ENCODE results near the gene TAS2R41.
A peak's percentile ranks its signal among the peaks of the same experiment; 100 is the strongest.
"Not testable (repeated sequence)": the region's sequence is repeated elsewhere in the genome, so short reads cannot be mapped to it uniquely, and the experiment has no call there.

The TAS2R41 gene

DNA sequence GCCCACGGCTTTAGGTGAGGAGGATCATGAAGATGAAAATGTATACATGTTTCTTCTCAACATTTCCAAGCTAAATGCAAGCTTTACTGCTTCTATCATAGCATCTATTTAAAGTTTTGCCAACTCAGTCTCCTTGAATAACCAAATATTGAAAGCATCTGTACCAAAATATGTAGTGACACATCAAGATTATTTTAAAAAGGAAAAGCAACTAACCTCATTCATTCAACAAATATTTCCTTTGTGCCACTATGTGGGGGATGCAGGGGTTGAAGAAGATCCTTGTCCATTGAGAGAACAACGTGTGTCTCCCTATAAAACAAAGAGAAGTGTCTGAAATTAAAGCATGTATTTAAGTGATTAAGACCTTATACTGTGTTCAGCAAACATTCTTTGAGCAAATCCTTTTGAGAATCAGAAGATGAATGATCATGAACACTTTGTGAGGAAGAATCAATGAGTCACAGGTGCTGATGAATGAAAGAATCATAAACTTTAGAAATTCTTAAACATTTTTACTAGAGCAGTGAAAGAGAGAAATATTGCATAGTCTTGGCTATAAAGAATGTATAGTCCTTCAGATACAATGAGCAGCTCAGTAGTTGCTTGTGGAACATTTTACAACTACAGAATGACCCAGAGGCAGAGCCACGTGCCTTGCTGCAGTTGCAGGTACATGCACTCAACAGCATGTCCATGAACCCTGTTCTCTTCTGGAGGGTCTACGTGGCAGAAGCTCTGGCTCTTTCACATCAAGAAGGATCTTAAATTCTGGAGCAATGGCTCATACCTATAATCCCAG, 20.5 kb upstream of the TAS2R41 start:
- no peak for DNase-seq (ENCODE audit: low read depth, low spot score)

DNA sequence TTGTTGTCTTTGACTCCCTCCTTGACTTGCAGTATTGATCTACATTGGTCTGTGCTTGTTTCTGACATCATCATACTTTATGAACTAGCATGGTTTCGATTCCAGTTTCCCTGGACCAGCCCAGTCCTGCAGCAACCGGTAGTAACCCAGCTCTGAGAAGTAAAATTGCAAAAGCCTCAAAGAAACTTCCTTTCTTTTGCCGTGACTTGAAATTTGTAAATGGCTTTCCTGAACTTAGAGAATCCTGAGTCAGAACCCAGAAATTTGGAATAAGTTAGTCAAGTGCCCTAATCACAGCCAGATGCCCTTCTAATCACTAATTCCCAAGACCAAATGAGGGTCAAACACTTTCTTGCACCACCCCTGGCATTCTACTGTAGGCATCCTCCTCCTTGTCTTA, 19.4 kb upstream of the TAS2R41 start:
- no peak for DNase-seq (ENCODE audit: low read depth, low spot score)

DNA sequence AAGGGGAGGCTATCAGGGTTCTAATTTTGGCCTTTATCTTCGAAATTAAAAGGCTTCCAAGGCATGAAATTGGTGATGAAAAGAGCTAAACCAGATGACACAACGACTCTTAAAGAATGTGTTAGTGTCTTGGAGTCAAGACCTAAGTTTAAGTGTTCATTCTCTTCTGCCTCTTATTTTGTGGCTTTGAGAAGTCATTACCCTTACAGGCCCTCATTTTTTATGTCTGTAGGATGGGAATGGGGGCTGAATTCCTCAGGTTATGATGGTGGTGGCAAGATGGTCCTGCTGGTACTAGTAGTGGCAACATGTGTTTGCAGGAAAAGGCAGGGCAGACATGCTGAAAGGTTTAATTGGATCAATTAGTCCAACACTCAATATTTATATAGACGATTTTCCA, 19.0 kb upstream of the TAS2R41 start:
- DNase-seq (ENCODE audit: low read depth, low spot score) = no peak

DNA sequence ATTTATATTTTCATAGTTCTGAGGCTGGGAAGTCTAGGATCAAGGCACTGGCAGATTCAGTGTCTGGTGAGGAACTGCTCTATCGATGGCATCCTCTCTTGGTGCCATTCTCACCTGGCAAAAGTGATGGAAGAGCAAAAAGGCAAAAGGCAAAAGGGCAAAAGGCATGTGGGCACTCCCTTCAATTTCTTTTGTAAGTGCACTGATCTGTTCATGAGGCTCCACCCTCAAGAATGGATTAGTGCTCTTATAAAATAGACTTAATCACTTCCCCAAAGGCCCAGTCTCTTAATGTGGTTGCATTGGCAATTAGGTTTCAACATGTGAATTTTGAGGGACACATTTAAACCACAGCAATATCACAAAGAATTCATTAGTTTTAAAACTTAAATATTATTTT, 18.3 kb upstream of the TAS2R41 start:
- no peak for DNase-seq (ENCODE audit: low read depth, low spot score)

DNA sequence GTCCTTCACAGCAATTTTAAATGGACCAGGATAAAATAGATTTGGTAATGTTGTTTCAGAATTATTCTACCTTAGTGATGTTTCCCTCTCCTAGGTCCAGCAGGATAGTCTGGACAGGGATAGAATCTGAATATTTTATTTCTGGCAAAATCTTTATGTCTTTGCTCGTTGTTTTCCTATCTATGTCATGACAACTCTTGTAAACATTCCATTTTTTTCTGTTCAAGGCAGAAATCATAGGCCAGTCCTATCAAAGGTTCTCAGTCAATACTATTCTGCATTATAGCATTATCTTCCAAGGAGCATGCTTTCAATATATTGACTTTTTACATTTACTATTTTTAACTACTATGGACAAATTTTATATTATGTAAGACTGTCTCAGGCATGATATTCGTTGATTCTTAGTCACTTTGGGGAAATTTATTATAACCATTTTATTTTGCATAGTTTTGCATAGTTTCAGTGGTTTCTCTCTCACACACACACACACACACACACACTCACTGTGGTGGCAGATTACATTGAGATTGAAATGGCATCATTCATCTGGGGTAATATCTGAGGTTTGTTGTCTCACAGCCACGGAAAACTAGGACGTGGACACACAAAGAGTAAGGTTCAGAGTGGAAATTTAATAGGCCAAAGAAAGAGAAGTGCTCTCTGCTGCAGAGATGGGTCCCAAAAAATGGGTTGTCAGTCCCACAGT, 17.2 kb upstream of the TAS2R41 start:
- DNase-seq (ENCODE audit: low read depth, low spot score) = no peak

DNA sequence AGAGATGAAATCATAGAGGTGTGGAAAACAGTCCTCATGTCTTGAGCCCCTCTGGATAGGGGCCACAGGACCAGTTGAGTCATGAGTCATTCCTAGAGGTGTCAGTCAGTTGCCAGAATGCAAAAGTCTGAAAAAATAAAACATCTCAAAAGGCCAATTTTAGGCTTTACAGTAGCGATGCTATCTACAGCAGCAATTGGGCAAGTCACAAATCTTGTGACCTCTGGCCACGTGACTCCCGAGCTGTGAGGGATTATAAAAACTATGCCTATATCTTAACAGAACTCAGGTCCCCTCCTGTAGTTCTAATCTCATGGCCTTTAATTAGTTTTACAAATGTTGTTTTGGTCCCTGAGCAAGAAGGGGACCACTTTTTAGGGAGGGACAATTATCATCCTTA, 15.6 kb upstream of the TAS2R41 start:
- no peak for DNase-seq (ENCODE audit: low read depth, low spot score)

DNA sequence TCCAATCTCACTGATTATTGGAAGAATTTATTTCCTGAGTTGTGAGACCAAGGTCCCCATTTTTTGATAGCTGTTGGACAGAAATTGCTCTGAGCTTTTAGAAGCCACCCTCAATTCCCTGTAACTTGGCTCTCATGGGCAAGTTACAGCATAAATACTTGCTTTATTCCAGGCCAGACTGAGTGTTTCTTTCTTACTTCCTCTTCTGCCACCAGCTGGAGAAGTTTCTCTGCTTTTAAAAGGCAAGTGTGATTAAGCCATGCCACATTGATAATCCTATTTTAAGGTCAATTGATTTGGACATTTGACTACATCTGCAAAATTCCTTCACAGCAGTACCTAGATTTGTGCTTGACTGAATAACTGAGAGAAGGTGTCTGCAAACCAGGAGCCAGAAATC, 14.1 kb upstream of the TAS2R41 start:
- no peak for DNase-seq (ENCODE audit: low read depth, low spot score)

DNA sequence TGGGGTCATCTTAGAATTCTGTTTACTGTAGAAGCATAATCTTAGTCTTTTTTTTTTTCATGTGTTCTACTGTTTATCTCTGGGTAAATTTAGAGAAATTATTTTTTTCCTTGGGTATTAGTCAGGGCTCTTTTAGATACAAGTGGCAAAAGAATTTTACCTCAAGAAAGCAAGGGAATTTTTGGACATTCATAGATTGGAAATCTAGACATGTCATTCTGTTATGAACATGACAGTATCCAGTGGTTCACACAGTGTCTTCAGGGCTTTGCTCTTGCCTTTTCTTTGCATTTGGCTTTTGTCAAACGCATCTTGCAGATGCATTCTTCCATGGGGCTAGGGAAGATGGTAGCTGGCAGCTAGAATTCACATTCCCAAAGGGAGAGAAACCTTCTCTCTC, 13.7 kb upstream of the TAS2R41 start:
- DNase-seq (ENCODE audit: low read depth, low spot score) = no peak

DNA sequence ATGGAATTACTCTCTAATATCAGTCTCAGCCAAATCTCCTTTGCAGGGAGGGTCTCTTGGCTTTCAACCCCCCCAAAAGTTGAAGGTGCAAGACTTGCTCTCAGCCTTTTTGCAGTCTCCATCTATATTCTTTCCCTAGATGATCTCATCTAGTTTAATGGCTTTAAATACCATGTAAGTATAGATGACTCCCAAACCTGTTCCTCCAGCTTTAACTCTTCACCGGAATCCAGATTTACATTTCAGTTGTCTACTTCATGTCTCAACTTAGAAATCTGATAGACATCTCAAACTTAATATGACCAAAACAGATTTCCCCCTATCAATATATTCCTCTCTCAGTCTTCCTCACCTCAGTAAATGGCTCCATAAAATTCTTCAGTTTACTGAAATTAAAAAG, 9.9 kb upstream of the TAS2R41 start:
- DNase-seq (ENCODE audit: low read depth, low spot score) = no peak

DNA sequence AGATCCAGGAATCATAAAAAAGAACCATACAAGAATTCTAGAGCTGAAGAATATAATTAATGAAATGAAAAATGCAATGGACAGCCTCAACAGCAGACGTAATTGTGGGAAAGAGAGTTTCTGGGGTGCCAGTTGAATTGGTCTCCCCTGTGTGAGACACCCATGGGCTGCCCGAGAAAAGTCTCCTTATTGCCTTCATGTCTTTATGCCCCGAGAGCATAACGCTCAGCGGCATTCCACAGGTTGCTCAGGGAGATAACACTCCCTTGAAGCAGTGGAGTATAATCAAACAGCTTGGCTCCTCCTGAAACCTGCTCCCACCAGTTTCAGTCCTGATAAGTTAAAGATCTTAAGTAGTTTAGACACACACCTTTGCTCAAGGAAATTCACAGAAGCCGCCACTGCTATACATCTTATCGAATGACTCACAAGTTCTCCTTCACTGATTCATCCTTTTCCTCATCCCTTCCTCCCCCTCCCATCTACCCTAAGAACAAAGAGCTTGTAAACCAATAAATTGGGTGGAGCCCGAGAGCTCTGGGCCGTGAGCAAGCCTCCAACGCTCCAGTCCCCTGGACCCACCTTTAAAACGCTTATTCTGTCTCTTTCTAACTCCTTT, 5.5 kb upstream of the TAS2R41 start:
- DNase-seq (ENCODE audit: low read depth, low spot score) = not testable (repeated sequence)

DNA sequence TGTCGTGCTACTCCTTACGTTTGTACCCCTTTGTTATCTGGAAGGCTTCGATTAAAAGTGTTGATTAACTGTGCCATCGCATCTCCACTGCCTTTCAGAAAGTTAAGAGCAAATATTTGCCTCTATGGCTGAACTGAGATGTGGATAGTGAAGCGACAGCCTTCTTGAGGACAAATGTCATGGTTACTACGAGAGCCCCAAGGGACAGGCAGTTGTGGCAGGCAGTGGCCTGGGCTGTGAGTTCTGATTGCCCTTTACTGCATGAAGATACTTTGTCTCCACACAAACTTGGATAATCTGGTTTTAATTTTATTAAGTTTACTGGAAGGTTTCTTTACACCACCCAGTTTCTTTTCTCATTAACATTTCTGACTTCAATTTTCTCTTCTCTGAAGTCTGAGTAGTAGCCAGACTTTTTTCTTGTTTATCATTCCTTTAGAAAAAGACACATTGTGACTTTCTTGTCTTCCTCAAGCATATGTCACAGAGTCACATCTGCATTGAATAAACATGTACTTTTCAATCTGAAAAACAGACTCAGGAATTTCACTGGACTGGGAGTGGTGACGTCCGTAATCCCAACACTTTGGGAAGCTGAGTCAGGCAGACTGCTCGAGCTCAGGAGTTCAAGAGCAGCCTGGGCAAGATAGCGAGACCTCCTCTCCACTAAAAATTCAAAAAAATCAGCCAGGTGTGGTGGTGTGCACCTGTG, 1.5 kb downstream of the TAS2R41 start:
- no peak for DNase-seq (ENCODE audit: low read depth, low spot score)

DNA sequence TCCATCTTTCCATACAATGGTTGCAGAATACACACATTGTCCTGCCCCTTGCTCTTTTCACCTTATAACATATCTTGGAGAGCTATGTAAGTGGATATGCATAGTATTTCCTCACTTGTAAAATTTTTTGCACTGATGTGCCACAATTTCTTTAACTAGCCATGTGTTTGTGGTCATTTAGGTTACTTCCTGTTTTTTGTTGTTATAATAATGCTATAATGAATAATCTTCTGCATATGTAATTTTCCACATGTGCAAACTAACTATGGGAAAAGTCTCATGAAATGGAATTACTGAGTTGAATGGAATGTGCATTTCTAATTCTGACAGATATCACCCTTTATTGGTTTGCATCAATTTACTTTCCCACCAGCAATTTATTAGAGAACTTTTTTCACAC, 2.8 kb downstream of the TAS2R41 start:
- no peak for DNase-seq (ENCODE audit: low read depth, low spot score)

DNA sequence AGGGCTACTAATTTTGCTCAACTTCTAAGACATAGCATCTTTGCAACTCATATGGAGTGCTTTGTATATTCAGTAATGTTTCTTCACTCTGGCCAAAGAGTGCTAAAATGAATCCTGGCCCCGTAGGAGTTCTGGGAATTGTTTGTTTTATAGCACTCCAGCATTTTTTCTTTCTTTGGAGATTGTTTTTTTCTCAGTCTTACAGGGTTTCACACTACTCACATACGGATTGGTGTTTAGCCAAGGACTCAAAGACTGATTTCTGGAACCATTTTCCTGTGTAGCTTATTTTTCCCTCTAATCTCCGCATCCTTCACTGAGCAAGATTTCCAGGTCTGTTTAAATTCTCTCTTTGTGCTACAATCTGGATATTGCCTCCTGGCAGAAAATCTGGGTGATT, 6.4 kb downstream of the TAS2R41 start:
- DNase-seq (ENCODE audit: low read depth, low spot score) = peak; percentile 33

DNA sequence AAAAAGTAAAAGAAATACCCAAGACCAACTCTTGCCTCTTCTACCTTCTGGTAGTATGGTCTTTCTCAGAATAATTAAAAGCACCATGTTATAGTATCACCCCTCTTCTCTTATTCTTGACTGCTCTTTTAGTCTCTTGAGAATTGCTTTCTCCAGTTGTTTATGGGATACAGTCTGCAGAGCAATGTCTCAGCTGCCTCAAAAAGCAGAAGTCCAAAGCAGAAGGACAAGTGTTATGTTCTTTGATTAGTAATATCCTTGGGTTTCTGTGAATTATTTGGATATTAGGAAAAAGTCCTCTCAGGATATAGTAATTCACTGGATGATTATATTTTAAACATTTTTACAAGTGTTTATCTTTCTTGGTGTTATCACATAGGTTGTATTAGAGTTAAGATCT, 7.4 kb downstream of the TAS2R41 start:
- no peak for DNase-seq (ENCODE audit: low read depth, low spot score)

DNA sequence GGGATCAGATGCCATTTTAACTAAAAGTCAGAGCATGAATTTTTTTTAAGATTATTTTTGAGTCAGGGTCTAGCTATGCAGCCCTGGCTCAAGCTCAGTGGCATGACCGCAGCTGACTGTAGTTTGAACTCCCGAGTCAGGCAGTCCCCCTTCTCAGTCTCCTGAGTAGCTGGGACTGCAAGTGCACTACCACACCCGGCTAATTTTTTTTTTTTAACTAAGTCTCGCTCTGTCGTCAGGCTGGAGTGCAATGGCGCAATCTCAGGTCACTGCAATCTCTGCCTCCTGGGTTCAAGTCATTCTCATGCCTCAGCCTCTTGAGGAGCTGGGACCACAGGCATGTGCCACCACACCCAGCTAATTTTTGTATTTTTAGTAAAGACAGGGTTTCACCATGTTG, 7.8 kb downstream of the TAS2R41 start:
- no peak for DNase-seq (ENCODE audit: low read depth, low spot score)

DNA sequence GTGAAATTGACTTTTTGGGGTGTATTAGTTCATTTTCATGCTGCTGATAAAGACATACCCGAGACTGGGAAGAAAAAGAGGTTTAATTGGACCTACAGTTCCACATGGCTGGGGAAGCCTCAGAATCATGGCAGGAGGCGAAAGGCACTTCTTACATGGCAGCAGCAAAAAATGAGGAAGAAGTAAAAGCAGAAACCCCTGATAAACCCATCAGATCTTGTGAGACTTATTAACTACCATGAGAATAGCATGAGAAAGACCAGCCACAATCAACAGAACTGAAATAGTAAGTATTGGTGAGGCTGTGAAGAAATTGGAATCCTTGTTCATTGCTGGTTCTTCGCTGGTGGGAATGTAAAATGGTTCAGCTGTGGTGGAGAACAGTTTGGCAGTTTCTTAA, 8.6 kb downstream of the TAS2R41 start:
- not testable (repeated sequence) for DNase-seq (ENCODE audit: low read depth, low spot score)

DNA sequence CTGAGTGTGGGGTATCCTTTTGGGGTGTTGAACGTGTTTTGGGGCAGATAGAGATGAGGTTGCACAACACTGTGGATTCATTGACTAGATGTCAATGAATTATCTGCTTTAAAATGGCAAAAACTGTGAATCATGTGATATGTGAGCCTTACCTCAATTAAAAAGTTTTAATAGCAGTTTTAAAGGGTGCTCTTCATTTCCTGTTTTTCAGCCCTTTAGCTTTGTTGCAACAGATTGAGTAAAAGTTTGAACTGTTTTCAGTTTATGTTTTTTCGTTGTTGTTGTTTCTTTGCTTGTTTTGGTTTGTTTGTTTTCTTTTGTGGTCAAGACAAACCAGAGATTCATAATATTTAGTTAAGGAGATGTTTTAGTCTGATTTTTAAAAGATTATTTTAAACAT, 9.4 kb downstream of the TAS2R41 start:
- DNase-seq (ENCODE audit: low read depth, low spot score) = no peak

DNA sequence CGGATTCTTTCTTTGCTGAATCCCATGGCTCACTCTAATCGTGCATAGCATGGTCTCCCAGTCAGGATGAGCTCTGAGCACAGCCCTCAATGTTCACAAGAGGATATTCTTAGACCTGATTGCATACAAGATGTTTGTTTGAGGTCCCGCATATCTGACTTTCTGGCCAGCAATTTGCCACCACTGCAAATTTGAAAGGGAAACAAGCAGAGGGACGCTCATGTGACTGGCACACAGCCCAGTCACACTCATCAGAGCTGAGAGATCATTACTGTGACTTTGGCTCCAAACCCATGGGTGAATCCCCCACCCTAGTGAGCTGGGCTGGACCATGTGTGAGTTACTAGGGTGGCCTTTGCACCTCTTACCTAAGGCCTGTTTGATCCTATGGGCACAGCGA, 9.9 kb downstream of the TAS2R41 start:
- peak; percentile 8 for DNase-seq (ENCODE audit: low read depth, low spot score)

DNA sequence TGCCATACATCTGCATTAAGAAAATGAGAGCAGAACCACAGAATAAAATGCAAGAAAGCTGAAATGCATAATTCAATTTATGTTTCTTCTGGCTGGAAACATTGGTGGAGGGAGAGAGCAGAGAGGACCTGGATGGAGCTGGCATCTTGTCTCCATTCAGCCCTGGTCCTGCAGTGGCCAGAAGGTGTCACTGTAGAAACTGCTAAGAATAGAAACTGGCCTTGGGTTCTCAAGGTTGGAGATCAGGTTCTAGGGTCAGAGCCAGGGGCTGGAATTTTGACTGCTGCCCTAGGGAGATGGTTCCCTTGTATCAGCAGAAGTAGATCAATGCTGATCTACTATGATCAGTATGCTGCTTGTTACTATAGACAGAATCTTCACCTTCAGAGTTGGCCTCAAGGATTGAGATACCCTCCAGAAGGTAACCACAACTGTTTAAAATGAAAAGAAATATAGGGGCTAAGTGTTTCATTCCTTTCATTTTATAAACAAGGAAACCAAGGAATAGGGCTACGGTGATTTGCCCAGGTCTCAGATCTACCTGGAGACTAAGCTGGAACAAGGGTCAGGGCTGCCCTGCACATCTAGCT, 13.1 kb downstream of the TAS2R41 start:
- DNase-seq (ENCODE audit: low read depth, low spot score) = no peak

DNA sequence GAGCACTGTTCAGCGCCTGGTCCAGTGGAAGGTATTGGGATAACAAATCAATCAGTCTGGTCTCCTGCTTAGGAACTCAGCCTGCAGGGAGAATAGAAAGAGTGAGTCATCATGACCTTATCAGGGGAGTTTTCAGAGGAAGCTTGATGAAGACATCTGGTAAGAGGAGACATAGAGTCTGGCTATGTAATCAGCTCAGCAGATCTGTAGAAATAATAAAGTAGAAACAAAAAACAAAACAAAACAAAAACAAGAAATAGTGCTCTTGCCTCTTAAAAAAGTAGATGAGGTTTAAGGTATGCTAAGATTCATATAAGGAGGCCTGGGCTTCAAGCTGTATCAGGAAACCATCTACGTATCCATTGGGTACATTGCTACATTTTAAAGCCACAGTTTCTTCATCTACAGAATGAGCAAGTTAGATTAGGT, 14.4 kb downstream of the TAS2R41 start:
- peak; percentile 46 for DNase-seq (ENCODE audit: low read depth, low spot score)

DNA sequence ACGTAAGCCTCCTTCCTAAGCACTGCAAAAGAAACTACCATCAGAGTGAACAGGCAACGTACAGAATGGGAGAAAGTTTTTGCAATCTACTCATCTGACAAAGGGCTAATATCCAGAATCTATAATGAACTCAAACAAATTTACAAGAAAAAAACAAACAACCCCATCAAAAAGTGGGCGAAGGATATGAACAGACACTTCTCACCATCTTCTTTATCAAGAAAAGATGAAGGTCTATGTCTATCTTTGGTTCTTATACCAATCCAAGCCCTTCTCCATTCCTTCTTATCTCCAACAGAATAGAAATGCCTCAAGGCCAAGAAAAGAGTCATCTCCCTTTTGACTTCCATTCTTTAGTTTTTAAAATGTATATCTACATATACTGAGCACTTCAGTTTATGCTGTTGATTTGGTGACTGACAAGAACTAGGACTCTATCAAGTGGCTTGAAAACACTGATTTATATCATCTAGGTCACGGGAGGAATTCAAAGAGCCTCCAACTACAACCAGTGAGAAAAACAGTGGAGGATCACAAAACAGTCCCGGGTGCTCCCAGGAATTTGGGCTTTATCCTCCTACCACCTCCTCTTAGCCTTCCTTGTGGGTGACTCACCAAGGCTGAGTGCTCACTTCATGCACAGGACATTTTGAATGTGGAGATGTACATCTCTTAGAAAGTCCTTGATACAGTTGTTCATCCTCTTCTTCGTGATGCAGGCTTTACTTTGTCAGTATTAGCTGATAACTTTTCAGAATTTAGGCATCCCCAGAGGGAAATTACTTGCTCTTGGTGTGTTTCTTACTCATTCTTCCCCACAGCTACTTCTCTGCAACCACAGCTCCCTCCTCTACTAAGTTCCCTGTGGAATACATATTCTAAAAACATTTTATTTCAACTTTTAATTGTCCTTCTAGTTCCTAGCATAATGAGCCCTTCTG, 15.4 kb downstream of the TAS2R41 start:
- DNase-seq (ENCODE audit: low read depth, low spot score) = no peak
